ENCODE results near the gene YAP1.
"Not testable (repeated sequence)": the region's sequence is repeated elsewhere in the genome, so short reads cannot be mapped to it uniquely, and the experiment has no call there.

YAP1 gene

GRCh38 chr11:102244681-102245409 is 134.6 kb downstream of the YAP1 start:
- DNase-seq: no peak

GRCh38 chr11:102251423-102251822 is 141.2 kb downstream of the YAP1 start:
- no peak for DNase-seq

GRCh38 chr11:102252339-102252891 is 142.2 kb downstream of the YAP1 start:
- DNase-seq: no peak

- no peak for DNase-seq
Measured at GRCh38 chr11:102253020-102253715, 142.9 kb downstream of the YAP1 start.

- no peak for DNase-seq
Measured at GRCh38 chr11:102254047-102254446, 143.8 kb downstream of the YAP1 start.

- no peak for DNase-seq
Measured at GRCh38 chr11:102256251-102256650, 146.0 kb downstream of the YAP1 start.

- no peak for DNase-seq
Measured at GRCh38 chr11:102260241-102260640, 150.0 kb downstream of the YAP1 start.

- no peak for DNase-seq
Measured at GRCh38 chr11:102263379-102264003, 153.2 kb downstream of the YAP1 start.

GRCh38 chr11:102264704-102265103 is 154.5 kb downstream of the YAP1 start:
- DNase-seq: not testable (repeated sequence)

GRCh38 chr11:102266099-102266498 is 155.9 kb downstream of the YAP1 start:
- no peak for DNase-seq

GRCh38 chr11:102267609-102268008 is 157.4 kb downstream of the YAP1 start:
- no peak for DNase-seq

GRCh38 chr11:102268083-102268984 is 158.1 kb downstream of the YAP1 start:
- peak; percentile 45 for DNase-seq

- no peak for DNase-seq
Measured at GRCh38 chr11:102268985-102269470, 158.8 kb downstream of the YAP1 start.

GRCh38 chr11:102269927-102270326 is 159.7 kb downstream of the YAP1 start:
- no peak for DNase-seq

- no peak for DNase-seq
Measured at GRCh38 chr11:102272047-102272824, 162.0 kb downstream of the YAP1 start.

GRCh38 chr11:102274628-102275027 is 164.4 kb downstream of the YAP1 start:
- no peak for DNase-seq

GRCh38 chr11:102276362-102276761 is 166.1 kb downstream of the YAP1 start:
- DNase-seq: no peak

GRCh38 chr11:102276783-102277182 is 166.5 kb downstream of the YAP1 start:
- DNase-seq: no peak

- DNase-seq: no peak
Measured at GRCh38 chr11:102279641-102280170, 169.5 kb downstream of the YAP1 start.

- DNase-seq: no peak
Measured at GRCh38 chr11:102280245-102280833, 170.1 kb downstream of the YAP1 start.
